CD8-positive, alpha-beta memory T cell (primary cell): ENCODE results near the gene NEK10. TPM values are rescaled to one million over a fixed set of nuclear protein-coding genes. Genes with fewer than 3 reads are reported as not detected.

Experiments used
- CTCF ChIA-PET: fragments of 350-600 bp; sonication (Branson Sonifier 250); formaldehyde crosslinking; loops from one replicate; lab custom pipeline; 2021; ENCODE audit warnings: antibody characterized with exemption; lab: Charles Lee
- POLR2A ChIA-PET: fragments of 350-600 bp; sonication (Branson Sonifier 250); formaldehyde crosslinking; loops from one replicate; lab custom pipeline; 2021; ENCODE audit warnings: antibody characterized with exemption; lab: Charles Lee
- DNase-seq, 5 donors: peaks; one replicate each; pipeline versions ENCODE4 v3.0.0 to v3.0.0-alpha.2; 2020 to 2022; ENCODE audit warnings: mixed read lengths in 1 of 5
- H3K27ac ChIP-seq: one replicate; pipeline ENCODE4 v1.7.0; 2013; ENCODE audit warnings: low read depth, mild to moderate bottlenecking, low read length, moderate library complexity
- H3K27me3 ChIP-seq: 2 replicates; pipeline ENCODE4 v1.7.0; 2013; ENCODE audit warnings: low read length, mild to moderate bottlenecking; ENCODE audit not compliant: insufficient read depth, poor library complexity, severe bottlenecking
- H3K36me3 ChIP-seq: 2 replicates; pipeline ENCODE4 v1.7.0; 2013; ENCODE audit warnings: mild to moderate bottlenecking, low read length, moderate library complexity; ENCODE audit not compliant: insufficient read depth
- H3K4me1 ChIP-seq: 2 replicates; pipeline ENCODE4 v1.7.0; 2013; ENCODE audit warnings: mild to moderate bottlenecking, low read length, moderate library complexity; ENCODE audit not compliant: insufficient read depth
- H3K4me3 ChIP-seq: 2 replicates; pipeline ENCODE4 v1.7.0; 2013; ENCODE audit warnings: mild to moderate bottlenecking, low read length
- H3K9me3 ChIP-seq: 2 replicates; pipeline ENCODE4 v1.7.0; 2013; ENCODE audit warnings: mild to moderate bottlenecking, low read length
- H3K27ac Mint-ChIP-seq, 8 donors: one replicate each; pipeline ENCODE4 v1.8.0; 2020 to 2021; ENCODE audit warnings: mixed read lengths in 8 of 8, mild to moderate bottlenecking in 6 of 8, inconsistent platforms in 3 of 8, moderate library complexity in 3 of 8
- H3K27me3 Mint-ChIP-seq, 2 donors: one replicate each; pipeline ENCODE4 v1.8.0; 2020 to 2021; ENCODE audit warnings: mixed read lengths in 2 of 2, mild to moderate bottlenecking in 1 of 2, moderate library complexity in 1 of 2
- H3K36me3 Mint-ChIP-seq, 3 donors: one replicate each; pipeline ENCODE4 v1.8.0; 2020 to 2021; ENCODE audit warnings: mixed read lengths in 3 of 3, inconsistent platforms in 1 of 3, mild to moderate bottlenecking in 1 of 3
- H3K4me1 Mint-ChIP-seq, 3 donors: one replicate each; pipeline ENCODE4 v1.8.0; 2020 to 2021; ENCODE audit warnings: mixed read lengths in 3 of 3, inconsistent platforms in 1 of 3, mild to moderate bottlenecking in 1 of 3
- H3K4me3 Mint-ChIP-seq, 7 donors: one replicate each; pipeline ENCODE4 v1.8.0; 2020 to 2021; ENCODE audit warnings: mixed read lengths in 7 of 7, mild to moderate bottlenecking in 6 of 7, moderate library complexity in 4 of 7, inconsistent platforms in 2 of 7
- H3K9me3 Mint-ChIP-seq, 5 donors: one replicate each; pipeline ENCODE4 v1.8.0; 2020 to 2022; ENCODE audit warnings: mixed read lengths in 5 of 5, mild to moderate bottlenecking in 3 of 5, moderate library complexity in 2 of 5, inconsistent platforms in 1 of 5
- polyA plus RNA-seq: library from polyadenylated mRNA; unstranded; fragments of 300-500 nt; fragmentation: Illumina TruSeq; gene quantifications from one replicate; pipeline ENCODE4 v1.2.3, GENCODE V29; 2021
- total RNA-seq, 2 experiments: library from RNA; stranded (reverse); gene quantifications; one replicate each; pipeline ENCODE4 v1.2.3, GENCODE V29; 2021

Gene NEK10
- total and polyA plus RNA-seq, 3 experiments from 2014 or later: 0.07 to 0.42 (median 0.24) TPM

GRCh38 chr3:27385504-27385903 lies 16.3 kb upstream of the NEK10 start:
- Histone ChIP-seq H3K27me3 (no peaks in the 10 kb centered on the region), H3K9me3 (no peaks in the 10 kb centered on the region), H3K4me1 (no peaks in the 10 kb centered on the region), H3K27ac (no peak overlapping the region), H3K36me3 (peaks cover 7% of the 10 kb centered on the region), H3K4me3 (no peak overlapping the region)
- H3K4me3 Mint-ChIP-seq: no peak overlapping the region
- POLR2A ChIA-PET: no interaction called here
- no peaks in the 10 kb centered on the region for H3K27me3 Mint-ChIP-seq
- peak overlapping the region in 2 of 8 donors; percentile 58 to 66 for H3K27ac Mint-ChIP-seq
- DNase-seq: no peak
- peaks cover 0 to 11% (median 4%) of the 10 kb centered on the region in 3 donors for H3K4me1 Mint-ChIP-seq
- no peaks in the 10 kb centered on the region for H3K9me3 Mint-ChIP-seq
- peaks cover 11 to 73% (median 21%) of the 10 kb centered on the region in 3 donors for H3K36me3 Mint-ChIP-seq
- CTCF ChIA-PET: no interaction called here

GRCh38 chr3:27384191-27384590 lies 15.0 kb upstream of the NEK10 start:
- Histone ChIP-seq H3K36me3 (peaks cover 13% of the 10 kb centered on the region), H3K27ac (no peak overlapping the region), H3K4me3 (no peak overlapping the region), H3K27me3 (no peaks in the 10 kb centered on the region), H3K9me3 (no peaks in the 10 kb centered on the region), H3K4me1 (no peaks in the 10 kb centered on the region)
- no peaks in the 10 kb centered on the region for H3K9me3 Mint-ChIP-seq
- no peak for DNase-seq
- H3K4me3 Mint-ChIP-seq: no peak overlapping the region
- H3K36me3 Mint-ChIP-seq: peaks cover 11 to 72% (median 20%) of the 10 kb centered on the region in 3 donors
- CTCF ChIA-PET: no interaction called here
- peaks cover 0 to 11% (median 4%) of the 10 kb centered on the region in 3 donors for H3K4me1 Mint-ChIP-seq
- H3K27ac Mint-ChIP-seq: peak overlapping the region in 1 of 8 donors; percentile 17
- no peaks in the 10 kb centered on the region for H3K27me3 Mint-ChIP-seq
- POLR2A ChIA-PET: no interaction called here

GRCh38 chr3:27380433-27381357 lies 11.5 kb upstream of the NEK10 start:
- H3K27ac Mint-ChIP-seq: peak overlapping the region in 2 of 8 donors; percentile 13 to 50
- POLR2A ChIA-PET: no interaction called here
- H3K9me3 Mint-ChIP-seq: no peaks in the 10 kb centered on the region
- no peaks in the 10 kb centered on the region for H3K27me3 Mint-ChIP-seq
- Histone ChIP-seq H3K9me3 (no peaks in the 10 kb centered on the region), H3K4me1 (no peaks in the 10 kb centered on the region), H3K4me3 (no peak overlapping the region), H3K36me3 (peaks cover 15% of the 10 kb centered on the region), H3K27ac (no peak overlapping the region), H3K27me3 (no peaks in the 10 kb centered on the region)
- no peak for DNase-seq
- H3K36me3 Mint-ChIP-seq: peaks cover 9 to 68% (median 11%) of the 10 kb centered on the region in 3 donors
- CTCF ChIA-PET: no interaction called here
- peaks cover 0 to 12% (median 4%) of the 10 kb centered on the region in 3 donors for H3K4me1 Mint-ChIP-seq
- no peak overlapping the region for H3K4me3 Mint-ChIP-seq

- ChIA-PET CTCF (interaction anchor here (1.2 kb wide), 1 partner anchor 20 kb away, joined by 3 read pairs; no protein-coding TSS in a partner anchor), POLR2A (no interaction called here)
- Histone ChIP-seq H3K9me3 (no peaks in the 10 kb centered on the region), H3K4me3 (no peak overlapping the region), H3K4me1 (no peaks in the 10 kb centered on the region), H3K27ac (no peak overlapping the region), H3K27me3 (no peaks in the 10 kb centered on the region), H3K36me3 (peaks cover 8% of the 10 kb centered on the region)
- Mint-ChIP-seq H3K27me3 (no peaks in the 10 kb centered on the region), H3K27ac (peak overlapping the region in 5 of 8 donors; percentile 12 to 84 (median 59)), H3K4me1 (peaks cover 0 to 5% (median 2%) of the 10 kb centered on the region in 3 donors), H3K4me3 (no peak overlapping the region), H3K9me3 (no peaks in the 10 kb centered on the region), H3K36me3 (peaks cover 3 to 58% (median 7%) of the 10 kb centered on the region in 3 donors)
- DNase-seq: no peak
Observed at GRCh38 chr3:27378331-27378730, 9.1 kb upstream of the NEK10 start.

GRCh38 chr3:27376109-27376772 lies 7.1 kb upstream of the NEK10 start:
- ChIA-PET CTCF (interaction anchor here (1.6 kb wide), 1 partner anchor 19 kb away, joined by 3 read pairs; no protein-coding TSS in a partner anchor), POLR2A (no interaction called here)
- Histone ChIP-seq H3K4me1 (no peaks in the 10 kb centered on the region), H3K9me3 (no peaks in the 10 kb centered on the region), H3K27ac (no peak overlapping the region), H3K27me3 (no peaks in the 10 kb centered on the region), H3K4me3 (no peak overlapping the region), H3K36me3 (peaks cover 8% of the 10 kb centered on the region)
- no peak overlapping the region for H3K27ac Mint-ChIP-seq
- H3K4me3 Mint-ChIP-seq: no peak overlapping the region
- no peaks in the 10 kb centered on the region for H3K27me3 Mint-ChIP-seq
- H3K9me3 Mint-ChIP-seq: no peaks in the 10 kb centered on the region
- no peak for DNase-seq
- H3K4me1 Mint-ChIP-seq: peaks cover 0 to 5% (median 2%) of the 10 kb centered on the region in 3 donors
- H3K36me3 Mint-ChIP-seq: peaks cover 0 to 43% (median 2%) of the 10 kb centered on the region in 3 donors

- Mint-ChIP-seq H3K27ac (no peak overlapping the region), H3K36me3 (peaks cover 0 to 2% (median 0%) of the 10 kb centered on the region in 3 donors), H3K27me3 (no peaks in the 10 kb centered on the region), H3K9me3 (no peaks in the 10 kb centered on the region), H3K4me3 (peak overlapping the region in 1 of 7 donors; percentile 7), H3K4me1 (peaks cover 16 to 20% (median 19%) of the 10 kb centered on the region in 3 donors)
- Histone ChIP-seq H3K36me3 (no peaks in the 10 kb centered on the region), H3K27ac (no peak overlapping the region), H3K4me1 (peaks cover 7% of the 10 kb centered on the region), H3K9me3 (no peaks in the 10 kb centered on the region), H3K4me3 (no peak overlapping the region), H3K27me3 (no peaks in the 10 kb centered on the region)
- CTCF ChIA-PET: interaction anchor here (1.9 kb wide), 1 partner anchor 8 kb away, joined by 9 read pairs; no protein-coding TSS in a partner anchor
- no peak for DNase-seq
- POLR2A ChIA-PET: no interaction called here
Observed at GRCh38 chr3:27366062-27366591, 3.1 kb downstream of the NEK10 start.

- Mint-ChIP-seq H3K36me3 (no peaks in the 10 kb centered on the region), H3K4me1 (peaks cover 25 to 39% (median 35%) of the 10 kb centered on the region in 3 donors), H3K27ac (no peak overlapping the region), H3K4me3 (peak overlapping the region in 1 of 7 donors; percentile 6), H3K27me3 (no peaks in the 10 kb centered on the region), H3K9me3 (no peaks in the 10 kb centered on the region)
- ChIA-PET POLR2A (no interaction called here), CTCF (interaction anchor here (1.1 kb wide), 1 partner anchor 321 kb away, joined by 4 read pairs; no protein-coding TSS in a partner anchor)
- no peaks in the 10 kb centered on the region for H3K9me3 ChIP-seq
- no peaks in the 10 kb centered on the region for H3K27me3 ChIP-seq
- H3K4me3 ChIP-seq: no peak overlapping the region
- peaks cover 18% of the 10 kb centered on the region for H3K4me1 ChIP-seq
- no peaks in the 10 kb centered on the region for H3K36me3 ChIP-seq
- no peak for DNase-seq
- no peak overlapping the region for H3K27ac ChIP-seq
Observed at GRCh38 chr3:27360113-27361078, 8.8 kb downstream of the NEK10 start.
